Raji (cell line): Measurements from ENCODE around the gene TMEM91.
A peak's percentile ranks its signal among the peaks of the same experiment; 100 is the strongest.

ENCODE experiments used
- POLR2A ChIP-seq: IDR thresholded peaks from 2 replicates; pipeline ENCODE4 v1.6.1; 2011; ENCODE audit warnings: low read depth, low read length, control low read depth; ENCODE audit not compliant: insufficient read depth

The TMEM91 gene

DNA sequence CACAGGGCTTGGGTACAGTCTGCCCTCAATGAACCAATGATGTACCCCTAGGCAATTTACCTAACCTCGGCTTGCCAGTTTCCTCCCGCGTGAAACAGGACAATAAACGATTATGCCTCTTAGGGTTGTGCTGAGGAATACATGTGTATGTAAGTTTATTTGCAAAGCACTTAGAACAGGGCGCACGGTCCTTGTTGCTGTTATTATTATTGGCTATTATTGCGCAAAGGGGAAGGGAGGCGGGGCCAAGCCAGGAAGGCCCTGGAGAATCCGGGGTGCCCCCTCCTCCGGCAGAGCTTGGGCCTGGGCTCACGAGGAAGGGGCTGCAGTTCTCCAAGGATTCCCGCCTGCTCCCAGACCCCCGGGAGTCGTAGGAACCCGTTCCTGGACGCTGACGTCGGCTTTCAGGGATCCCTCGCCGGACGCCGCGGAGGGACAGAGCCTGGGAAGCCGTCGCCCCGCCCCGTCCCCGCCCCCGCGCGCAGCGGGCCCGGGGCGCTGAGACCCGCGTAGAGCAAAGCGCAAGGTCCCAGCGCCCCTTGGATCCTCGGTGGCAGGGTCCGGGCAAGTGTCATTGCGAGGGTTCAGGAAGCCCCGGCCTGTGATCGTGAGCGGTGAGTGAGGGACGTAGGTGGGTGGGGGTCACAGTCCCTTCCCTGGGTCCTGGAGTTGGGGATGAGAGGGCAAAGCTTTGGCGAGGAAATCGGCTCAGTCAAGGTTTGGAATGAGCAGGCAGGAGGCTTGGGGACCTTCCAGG lies at the start of gene TMEM91:
Gene TMEM91, plus strand, starts transcription at position 293 of the 757 bp plus-strand sequence. CDS start 1,777 bp downstream, outside the sequence.
- TF ChIP-seq POLR2A = no peak

DNA sequence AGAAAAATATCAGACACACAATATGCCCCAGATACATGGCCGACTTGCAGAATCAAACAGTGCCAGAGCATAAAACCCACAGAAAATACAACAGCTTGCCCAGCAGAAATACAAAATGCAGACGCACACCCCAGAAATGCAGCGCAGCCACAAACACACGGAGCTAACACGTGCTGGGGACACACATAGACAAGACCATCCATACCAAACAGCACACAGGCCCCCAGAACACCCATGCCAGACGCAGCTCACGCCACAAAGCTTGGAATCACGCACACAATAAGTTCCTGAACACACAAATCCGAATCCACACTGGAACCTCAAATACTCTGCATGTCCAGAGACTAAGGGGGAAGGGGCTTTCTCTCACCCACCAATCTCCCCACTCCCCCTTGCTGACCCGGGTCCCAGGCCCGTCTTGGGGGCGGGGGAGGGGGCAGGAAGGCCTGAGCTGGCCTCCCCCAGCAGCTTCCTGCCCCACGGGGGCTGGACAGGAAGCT lies 49.2 kb upstream of the TMEM91 start:
- no peak for TF ChIP-seq POLR2A

DNA sequence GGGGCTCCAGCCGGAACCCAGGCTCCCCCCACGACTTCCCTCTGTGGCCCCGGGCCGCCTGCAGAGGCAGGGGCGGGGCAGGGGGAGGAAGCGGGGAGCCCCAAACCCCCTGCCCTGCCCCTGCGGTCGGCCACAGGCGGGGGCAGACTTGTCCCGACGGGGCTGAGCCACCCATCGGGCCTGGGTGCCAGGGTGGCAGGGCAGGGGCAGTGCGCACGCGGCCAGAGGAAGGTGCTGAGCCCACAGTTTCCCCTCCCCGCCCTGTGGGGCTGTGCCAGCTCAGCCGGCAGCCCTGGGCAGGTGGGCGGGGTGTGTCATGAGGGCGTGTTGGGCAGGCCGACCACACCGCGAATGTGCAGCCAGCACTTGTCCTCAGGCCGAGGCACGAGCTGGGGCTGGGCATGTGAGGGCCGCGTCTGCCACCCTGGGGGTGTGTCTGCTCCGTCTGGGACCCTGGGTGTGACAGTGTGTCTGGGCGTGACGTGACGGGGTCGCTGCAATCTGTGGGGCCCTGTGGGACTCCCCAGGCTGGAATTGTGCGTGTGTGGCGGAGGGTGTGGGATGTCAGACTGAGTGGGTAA lies 48.7 kb upstream of the TMEM91 start:
- TF ChIP-seq POLR2A = peak; percentile 52; the same call in 1 of the 2 replicates

DNA sequence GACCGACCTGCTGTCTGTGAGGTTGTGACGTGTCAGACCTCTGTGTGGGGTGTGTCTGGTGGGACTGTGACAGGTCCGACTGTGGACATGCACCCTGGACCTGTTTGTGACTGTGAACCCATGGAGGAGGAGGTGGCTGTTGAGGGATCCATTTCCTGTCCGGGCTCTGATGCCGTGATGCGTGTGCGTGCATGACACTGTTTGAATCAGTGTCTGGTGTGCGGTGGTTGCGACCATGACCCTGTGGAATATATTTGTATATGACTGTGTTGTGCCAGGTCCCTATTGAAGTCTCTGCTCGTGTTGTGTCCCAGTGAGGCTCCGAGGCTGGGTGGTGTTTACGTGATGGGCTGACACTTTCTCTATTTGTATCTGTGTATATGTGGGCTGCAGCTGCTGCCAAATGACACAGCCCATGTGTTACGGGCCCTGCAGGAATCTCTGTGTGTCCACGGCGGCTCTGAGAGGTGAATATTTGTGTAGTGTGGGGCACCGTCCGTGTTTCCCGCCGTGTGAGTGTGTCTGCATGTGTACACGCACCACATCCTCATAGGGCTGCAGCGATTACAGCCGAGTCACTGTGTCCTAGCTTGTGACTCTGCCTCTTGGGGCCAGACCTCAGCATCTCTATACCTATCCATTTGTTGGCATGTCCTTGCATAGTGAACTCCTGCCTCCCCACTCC lies 48.0 kb upstream of the TMEM91 start:
- no peak for TF ChIP-seq POLR2A

DNA sequence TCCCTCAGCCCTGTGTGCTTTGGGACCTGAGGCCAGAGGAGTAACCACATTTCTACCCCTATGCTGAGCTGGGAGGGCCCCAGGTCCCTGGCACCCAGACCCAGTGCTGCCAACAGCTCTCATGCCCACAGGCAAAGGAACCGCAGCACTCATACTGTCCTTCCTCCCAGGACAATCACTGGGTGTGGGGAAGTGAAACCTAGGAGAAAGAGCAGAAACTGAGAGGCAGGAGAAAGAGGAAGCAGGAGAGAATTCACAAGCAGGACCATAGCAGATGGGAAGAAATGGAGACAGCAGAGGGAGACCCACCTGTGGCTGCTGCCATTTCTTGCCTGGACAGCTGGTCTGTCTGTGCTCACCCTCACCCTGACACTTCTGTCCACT lies 47.5 kb upstream of the TMEM91 start:
- no peak for TF ChIP-seq POLR2A

DNA sequence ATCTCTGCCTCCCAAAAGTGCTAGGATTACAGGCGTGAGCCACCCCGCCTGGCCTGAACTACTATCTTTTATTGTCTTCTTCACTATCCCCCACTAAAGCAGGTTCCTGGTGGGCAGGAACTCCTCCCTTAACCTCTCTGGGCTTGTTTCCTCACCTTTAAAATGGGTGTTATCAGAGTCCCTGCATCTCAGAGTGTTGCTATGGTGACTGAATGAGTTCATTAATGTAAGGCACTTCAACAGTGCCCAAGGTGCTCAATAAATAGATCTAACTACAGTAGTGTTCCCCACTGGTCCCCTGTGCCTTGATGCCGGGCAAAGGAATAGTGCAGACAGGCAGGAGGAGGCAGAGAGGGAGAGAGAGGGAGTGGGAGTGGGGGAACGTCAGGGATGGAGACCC lies 45.9 kb upstream of the TMEM91 start:
- TF ChIP-seq POLR2A = no peak

DNA sequence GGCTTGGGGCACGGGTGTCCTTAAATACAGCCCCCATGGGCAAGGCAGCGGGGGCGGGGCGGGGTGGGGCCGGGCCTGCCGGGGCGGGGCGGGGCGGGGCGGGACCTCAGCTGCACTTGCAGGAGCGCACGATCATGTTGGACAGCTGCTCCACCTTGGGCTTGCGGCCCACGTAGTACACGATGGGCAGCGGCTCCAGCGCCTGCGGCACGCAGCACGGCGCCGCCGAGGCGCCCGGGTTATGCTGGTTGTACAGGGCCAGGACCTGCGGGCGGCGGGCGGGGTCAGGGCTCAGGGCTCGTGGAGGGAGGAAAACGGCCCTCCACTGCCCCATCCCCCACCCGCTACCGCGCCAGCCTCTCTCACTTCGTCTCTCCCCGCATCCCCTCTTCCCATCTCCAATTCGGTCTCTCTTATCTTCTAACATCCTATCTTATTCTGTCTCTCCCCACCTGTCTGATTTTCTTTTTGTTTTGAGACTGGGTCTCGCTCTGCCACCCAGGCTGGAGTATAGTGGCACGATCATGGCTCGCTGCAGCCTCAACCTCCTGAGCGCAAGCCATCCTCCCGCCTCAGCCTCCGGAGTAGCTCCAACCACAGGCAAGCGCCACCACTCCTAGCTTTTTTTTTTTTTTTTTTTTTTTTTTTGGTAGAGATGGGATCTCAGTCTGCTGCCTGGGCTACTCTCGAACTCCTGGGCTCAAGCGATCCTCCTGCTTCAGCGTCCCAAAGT lies 45.2 kb upstream of the TMEM91 start:
- TF ChIP-seq POLR2A = no peak

DNA sequence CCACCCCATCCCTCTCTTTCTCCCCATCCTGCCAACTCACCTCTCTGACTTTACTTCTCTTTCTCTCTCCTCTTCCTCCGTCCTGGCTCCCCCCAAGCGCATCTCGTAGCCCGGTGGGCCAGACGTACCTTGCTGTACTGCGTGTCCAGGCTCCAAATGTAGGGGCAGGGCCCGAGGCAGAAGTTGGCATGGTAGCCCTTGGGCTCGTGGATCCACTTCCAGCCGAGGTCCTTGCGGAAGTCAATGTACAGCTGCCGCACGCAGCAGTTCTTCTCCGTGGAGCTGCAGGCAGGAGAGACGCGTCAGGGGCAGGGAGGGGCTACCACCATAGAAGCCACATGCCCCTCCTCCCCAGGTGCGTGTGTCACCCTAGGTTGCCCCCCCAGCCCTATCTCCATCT lies 44.3 kb upstream of the TMEM91 start:
- no peak for TF ChIP-seq POLR2A

DNA sequence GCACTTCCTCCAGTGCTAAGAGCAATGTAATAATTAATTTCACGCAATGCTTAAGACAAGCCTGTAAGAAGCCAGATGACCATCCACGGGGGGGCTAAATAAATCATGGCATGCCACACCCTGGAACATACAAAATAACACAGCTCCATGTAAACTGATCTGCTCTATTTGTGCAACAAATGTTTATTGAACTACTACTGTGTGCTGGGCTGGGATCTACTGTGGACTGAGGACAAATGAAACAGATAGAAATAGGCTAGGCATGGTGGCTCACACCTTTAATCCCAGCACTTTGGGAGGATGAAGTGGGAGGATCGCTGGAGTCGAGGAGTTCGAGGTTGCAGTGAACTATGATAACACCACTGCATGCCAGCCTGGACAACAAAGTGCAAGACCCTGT lies 43.9 kb upstream of the TMEM91 start:
- no peak for TF ChIP-seq POLR2A

DNA sequence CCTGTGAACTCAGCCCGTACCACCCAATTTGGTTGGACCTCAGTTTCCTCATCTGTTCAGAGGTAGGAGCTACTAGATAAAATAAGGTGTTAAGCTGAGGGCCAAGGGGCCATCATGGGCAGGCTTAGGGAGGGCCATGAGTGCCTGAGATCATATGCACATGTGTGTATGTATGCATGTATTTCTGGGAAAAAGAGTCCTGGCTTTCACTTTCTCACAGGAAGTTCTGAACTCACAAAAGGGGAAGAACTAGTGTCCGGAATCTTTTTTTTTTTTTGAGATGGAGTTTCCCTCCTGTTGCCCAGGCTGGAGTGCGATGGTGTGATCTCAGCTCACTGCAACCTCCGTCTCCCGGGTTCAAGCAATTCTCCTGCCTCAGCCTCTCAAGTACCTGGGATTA lies 41.5 kb upstream of the TMEM91 start:
- TF ChIP-seq POLR2A = no peak

DNA sequence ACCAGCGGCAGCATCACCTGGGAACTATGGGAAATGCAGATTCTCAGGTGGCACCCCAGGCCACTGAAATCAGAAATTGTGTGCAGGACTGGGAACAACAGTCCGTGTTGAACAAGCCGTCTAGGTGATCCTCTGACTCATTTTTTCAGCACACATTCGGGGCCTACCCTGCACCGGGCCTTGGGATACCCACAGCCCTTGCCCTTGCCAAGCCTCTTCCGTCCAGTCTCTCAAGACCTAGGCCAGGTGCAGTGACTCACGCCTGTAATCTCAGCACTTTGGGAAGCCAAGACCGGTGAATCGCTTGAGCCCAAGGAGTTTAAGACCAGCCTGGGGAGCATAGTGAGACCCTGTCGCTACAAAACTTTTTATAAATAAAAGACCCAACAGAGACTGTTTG lies 40.9 kb upstream of the TMEM91 start:
- no peak for TF ChIP-seq POLR2A

DNA sequence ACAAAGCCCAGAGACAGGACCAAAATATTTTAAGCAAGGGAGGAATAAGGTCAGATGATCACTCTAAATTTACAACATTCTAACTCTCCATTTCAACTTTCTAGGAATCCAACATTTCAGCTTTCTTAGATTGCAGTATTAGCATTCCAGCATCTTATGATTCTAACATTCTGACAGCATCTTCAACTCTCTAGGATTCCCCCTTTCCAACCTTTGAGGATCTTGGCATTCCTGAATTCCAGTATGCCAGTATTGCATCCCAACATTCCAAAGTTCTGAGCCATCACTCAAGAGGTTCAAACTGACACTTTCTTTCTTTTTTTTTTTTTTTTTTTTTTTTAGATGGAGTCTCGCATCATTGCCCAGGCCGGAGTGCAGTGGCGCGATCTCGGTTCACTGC lies 36.4 kb upstream of the TMEM91 start:
- no peak for TF ChIP-seq POLR2A

DNA sequence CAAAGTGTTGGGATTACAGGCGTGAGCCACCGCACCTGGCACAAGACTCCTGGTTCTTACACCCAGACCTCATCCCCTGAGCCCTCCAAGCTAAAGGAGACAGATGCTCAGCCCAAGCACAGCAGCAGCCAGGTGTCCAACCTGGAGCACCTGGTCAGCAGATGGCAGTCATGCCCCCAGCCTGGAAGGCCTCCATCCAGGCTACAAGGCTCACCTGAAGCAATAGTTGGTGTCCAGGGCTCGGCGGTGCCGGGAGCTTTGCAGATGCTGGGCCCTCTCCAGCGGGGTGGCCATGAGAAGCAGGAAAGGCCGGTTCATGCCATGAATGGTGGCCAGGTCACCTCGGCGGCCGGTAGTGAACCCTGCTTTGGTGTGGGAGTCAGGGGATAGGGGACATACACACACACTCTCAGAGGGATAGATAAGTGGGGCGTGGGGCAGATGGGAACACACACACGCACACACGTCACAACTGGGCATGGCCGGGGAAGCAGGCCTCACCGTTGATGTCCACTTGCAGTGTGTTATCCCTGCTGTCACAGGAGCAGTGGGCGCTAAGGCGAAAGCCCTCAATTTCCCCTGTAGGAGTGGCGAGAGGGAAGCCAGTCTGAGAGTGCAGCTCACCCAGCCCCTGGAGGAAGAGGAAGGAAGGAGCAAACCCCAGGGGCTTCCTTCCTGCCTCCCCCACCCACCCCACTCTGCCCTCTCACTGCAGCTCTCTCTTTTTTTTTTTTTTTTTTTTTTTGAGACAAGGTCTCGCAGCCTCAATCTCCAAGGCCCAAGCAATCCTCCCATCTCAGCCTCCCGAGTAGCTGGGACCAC lies 34.5 kb upstream of the TMEM91 start:
- no peak for TF ChIP-seq POLR2A

DNA sequence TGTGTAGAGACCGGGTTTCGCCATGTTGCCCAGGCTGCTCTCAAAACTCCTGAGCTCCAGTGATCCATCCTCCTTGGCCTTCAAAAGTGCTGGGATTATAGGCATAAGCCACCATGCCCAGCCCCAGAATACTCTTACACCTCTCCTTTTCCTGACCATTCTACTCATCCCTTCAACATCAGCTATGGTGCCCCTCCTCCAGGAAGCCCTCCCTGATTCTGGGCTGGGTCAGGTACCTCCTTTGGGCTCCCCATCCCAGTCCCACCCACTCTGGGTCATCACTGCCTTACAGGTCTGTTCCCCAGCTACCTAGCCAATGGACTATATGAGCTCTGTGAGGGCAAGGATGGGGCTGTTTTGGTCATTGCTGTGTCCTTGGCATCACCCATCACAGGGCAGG lies 32.2 kb upstream of the TMEM91 start:
- TF ChIP-seq POLR2A = no peak
